SK-N-MC (cell line): ENCODE results near the gene MYH9.
"Not testable (repeated sequence)": the region's sequence is repeated elsewhere in the genome, so short reads cannot be mapped to it uniquely, and the experiment has no call there.

Experiments used
- DNase-seq: peaks from one replicate; pipeline ENCODE4 v3.0.0-alpha.2; 2011; ENCODE audit warnings: low read depth, low spot score
- H3K27ac ChIP-seq: fragments of 200-600 bp; sonication (generic); 2 replicates; pipeline ENCODE4 v1.5.1; 2016; ENCODE audit warnings: mixed run types
- H3K36me3 ChIP-seq: fragments of 200-600 bp; sonication (generic); 2 replicates; pipeline ENCODE4 v1.6.1; 2017; ENCODE audit warnings: antibody characterized with exemption, low read length, mixed read lengths; ENCODE audit not compliant: insufficient read depth
- H3K4me3 ChIP-seq: fragments of 200-600 bp; sonication (generic); 2 replicates; pipeline ENCODE4 v1.5.1; 2016
- H3K9ac ChIP-seq: fragments of 200-600 bp; sonication (generic); 2 replicates; pipeline ENCODE4 v1.8.0; 2017; ENCODE audit warnings: mixed run types, mixed read lengths; ENCODE audit not compliant: insufficient read length
- H3K9me3 ChIP-seq: fragments of 200-600 bp; sonication (generic); 2 replicates; pipeline ENCODE4 v1.6.1; 2017; ENCODE audit warnings: low read depth, mild to moderate bottlenecking, antibody characterized with exemption, low read length, moderate library complexity, mixed read lengths
- EZH2 ChIP-seq: fragments of 200-600 bp; sonication (generic); IDR thresholded peaks from one replicate; pipeline ENCODE4 v1.6.1; 2017; ENCODE audit warnings: antibody characterized with exemption
- FOXP2 ChIP-seq: optimal IDR thresholded peaks from 2 replicates; pipeline ENCODE3; 2011; ENCODE audit warnings: mild to moderate bottlenecking, moderate library complexity; ENCODE audit not compliant: insufficient read depth; ENCODE audit errors: extremely low read length, control extremely low read depth
- POLR2AphosphoS5 ChIP-seq: IDR thresholded peaks from 2 replicates; pipeline ENCODE4 v1.6.1; 2012; ENCODE audit warnings: mild to moderate bottlenecking, low read depth, low read length, borderline replicate concordance

Gene MYH9

DNA sequence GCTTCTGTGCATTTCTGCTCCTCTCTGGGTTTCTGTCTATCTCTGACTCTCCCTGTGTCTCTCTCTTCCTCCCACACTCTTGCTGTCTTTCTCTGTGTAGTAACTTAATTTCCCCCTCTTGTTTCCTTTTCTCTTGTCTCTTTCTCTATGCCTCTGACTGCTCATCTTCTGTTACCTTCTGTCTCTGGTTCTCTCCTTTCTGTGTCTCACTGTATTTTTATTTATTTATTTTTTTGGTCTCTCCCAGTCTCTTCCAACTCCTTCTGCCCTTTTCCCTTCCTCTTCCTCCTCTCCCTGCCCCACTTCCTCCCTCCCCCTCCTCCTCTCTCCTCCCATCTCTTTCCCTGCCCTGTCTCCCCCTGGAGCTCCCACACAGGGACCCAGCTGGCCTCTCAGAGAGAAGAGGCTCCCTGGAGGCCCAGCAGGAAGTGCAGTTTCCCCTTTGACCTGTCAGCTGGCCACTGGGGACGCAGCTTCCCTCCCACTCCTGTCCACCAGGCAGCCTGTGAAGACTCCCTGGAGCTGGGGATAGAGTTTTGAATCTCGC, 38.3 kb upstream of the MYH9 start:
- no peak overlapping the region for H3K27ac ChIP-seq
- DNase-seq = no peak
- TF ChIP-seq EZH2 (no peak), POLR2AphosphoS5 (no peak), FOXP2 (no peak)
- H3K4me3 ChIP-seq = no peak overlapping the region
- H3K9me3 ChIP-seq = no peaks in the 10 kb centered on the region
- H3K9ac ChIP-seq = no peak overlapping the region
- no peaks in the 10 kb centered on the region for H3K36me3 ChIP-seq

DNA sequence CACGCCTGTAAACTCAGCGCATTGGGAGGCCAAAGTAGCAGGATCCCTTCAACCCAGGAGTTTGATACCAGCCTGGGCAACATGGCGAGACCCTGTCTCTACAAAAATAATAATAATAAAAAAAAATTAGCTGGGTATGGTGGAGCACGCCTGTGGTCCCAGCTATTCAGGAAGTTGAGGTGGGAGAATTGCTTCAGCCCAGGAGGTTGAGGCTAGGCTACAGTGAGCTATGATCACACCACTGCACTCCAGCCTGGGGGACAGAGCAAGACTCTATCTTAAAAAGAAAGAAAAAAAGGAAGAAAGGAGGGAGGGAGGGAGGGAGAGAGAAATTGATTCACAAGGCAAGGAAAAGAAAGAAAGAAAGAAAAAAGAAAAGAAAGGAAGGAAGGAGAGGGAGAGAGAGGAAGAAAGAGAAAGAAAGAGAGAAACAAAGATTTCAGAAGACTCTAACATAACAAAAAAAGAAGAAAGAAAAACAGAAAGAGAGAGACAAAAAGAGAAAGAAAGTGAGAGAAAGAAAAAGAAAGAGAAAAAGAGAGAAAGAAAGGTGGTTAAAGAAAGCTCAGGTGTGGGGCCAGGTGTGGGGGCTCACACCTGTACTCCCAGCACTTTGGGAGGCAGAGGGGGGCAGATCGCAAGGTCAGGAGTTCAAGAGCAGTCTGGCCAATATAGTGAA, 37.3 kb upstream of the MYH9 start:
- Histone ChIP-seq H3K9me3 (no peaks in the 10 kb centered on the region), H3K9ac (no peak overlapping the region), H3K4me3 (no peak overlapping the region), H3K36me3 (no peaks in the 10 kb centered on the region), H3K27ac (no peak overlapping the region)
- TF ChIP-seq FOXP2 = no peak
- TF ChIP-seq EZH2 = no peak
- TF ChIP-seq POLR2AphosphoS5 = no peak
- DNase-seq = no peak

DNA sequence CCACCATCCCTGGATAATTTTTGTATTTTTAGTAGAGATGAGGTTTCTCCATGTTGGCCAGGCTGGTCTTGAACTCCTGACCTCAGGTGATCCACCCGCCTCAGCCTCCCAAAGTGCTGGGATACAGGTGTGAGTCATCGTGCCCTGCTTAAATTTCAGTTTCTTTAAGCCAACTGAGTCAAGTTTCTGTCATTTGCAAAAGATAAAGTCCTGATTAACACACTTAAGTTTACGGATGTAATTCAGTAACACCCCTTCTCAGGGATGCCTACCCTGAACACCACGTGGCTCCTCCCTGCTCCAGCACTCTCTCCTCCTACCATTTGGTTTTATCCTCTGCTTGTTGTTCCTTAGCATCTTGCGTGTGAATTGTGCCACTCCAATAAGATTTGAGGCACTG, 36.7 kb upstream of the MYH9 start:
- not testable (repeated sequence) for H3K36me3 ChIP-seq, H3K9me3 ChIP-seq, DNase-seq, H3K9ac ChIP-seq, H3K27ac ChIP-seq, H3K4me3 ChIP-seq

DNA sequence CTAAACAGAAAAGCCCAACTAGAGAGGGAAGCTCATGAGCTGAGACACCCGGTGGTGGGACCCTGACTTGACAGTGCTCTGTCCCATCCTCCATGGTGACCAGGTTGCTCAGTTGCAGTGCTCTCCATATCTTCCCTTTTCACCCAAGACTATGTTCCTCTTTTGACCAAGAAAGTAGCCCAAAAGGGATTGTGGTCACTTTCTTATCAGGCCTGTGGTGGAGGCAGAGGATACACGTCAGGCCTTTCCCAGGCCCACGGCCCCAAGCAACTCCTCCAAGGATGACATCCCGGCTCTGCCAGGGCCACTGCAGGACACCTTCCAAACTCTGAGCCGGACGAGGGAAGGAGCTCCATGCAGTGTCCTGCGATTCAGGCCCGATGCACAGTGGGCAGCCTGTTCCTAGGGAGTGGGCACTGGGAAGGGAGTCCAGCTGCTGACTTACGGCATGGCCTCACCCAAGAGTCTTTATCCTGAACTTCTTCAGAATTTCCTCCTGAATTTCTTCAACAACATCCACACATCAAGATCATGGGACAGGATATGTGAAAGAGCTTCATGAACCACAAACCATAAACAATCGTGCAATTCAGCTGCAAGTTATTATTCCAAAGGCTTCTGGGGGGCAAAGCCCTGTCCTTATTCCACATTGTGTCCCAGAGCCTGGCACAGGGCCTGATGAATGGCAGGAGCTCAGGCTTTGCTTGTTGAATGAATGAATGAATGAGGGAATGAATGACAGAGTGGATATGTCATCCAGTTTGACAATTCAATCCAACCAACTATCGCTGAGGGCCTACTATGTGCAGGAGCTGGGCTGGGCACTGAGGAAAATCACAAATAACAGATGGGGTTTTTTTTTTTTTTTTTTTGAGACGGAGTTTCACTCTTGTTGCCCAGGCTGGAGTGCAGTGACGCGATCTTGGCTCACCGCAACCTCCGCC, 36.0 kb upstream of the MYH9 start:
- no peak overlapping the region for H3K4me3 ChIP-seq
- DNase-seq = no peak
- H3K9ac ChIP-seq = no peak overlapping the region
- no peak overlapping the region for H3K27ac ChIP-seq
- no peaks in the 10 kb centered on the region for H3K36me3 ChIP-seq
- TF ChIP-seq EZH2 (no peak), POLR2AphosphoS5 (no peak), FOXP2 (no peak)
- no peaks in the 10 kb centered on the region for H3K9me3 ChIP-seq

DNA sequence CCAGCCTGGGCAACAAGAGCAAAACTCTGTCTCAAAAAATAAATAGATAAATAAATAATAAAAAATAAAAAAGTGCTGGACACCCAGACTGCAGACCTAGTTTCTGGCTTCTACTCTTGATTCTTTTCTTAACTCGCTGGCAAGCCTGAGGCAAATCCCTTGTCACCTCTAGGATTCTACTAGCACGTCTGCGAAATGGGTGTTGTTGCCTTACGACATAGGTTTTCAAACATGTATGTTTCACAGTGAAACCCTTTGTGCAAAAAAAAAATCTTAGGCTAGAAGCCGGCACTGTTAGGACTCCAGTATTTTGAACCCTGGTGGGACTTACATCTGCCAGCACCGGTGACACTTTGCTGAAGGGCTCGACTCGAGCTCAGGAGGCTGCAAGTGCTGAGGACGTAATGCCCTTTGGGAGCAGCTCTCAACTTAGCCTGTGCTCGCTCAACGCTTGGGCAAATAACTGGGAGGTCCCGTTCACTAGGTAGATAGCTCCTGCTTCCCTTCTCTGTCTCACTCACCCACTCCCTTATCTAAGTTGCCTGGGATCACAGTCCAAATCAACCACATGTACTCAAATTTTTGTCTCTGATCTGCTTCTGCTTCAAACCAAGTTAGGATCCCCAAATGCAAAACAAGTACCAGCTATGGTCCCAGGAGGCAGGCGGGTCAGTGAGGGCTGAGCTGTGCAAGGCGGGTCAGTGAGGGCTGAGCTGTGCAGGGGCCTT, 34.7 kb upstream of the MYH9 start:
- H3K9ac ChIP-seq = no peak overlapping the region
- no peaks in the 10 kb centered on the region for H3K9me3 ChIP-seq
- TF ChIP-seq EZH2 (no peak), FOXP2 (no peak), POLR2AphosphoS5 (no peak)
- DNase-seq = no peak
- no peak overlapping the region for H3K4me3 ChIP-seq
- no peak overlapping the region for H3K27ac ChIP-seq
- H3K36me3 ChIP-seq = no peaks in the 10 kb centered on the region

DNA sequence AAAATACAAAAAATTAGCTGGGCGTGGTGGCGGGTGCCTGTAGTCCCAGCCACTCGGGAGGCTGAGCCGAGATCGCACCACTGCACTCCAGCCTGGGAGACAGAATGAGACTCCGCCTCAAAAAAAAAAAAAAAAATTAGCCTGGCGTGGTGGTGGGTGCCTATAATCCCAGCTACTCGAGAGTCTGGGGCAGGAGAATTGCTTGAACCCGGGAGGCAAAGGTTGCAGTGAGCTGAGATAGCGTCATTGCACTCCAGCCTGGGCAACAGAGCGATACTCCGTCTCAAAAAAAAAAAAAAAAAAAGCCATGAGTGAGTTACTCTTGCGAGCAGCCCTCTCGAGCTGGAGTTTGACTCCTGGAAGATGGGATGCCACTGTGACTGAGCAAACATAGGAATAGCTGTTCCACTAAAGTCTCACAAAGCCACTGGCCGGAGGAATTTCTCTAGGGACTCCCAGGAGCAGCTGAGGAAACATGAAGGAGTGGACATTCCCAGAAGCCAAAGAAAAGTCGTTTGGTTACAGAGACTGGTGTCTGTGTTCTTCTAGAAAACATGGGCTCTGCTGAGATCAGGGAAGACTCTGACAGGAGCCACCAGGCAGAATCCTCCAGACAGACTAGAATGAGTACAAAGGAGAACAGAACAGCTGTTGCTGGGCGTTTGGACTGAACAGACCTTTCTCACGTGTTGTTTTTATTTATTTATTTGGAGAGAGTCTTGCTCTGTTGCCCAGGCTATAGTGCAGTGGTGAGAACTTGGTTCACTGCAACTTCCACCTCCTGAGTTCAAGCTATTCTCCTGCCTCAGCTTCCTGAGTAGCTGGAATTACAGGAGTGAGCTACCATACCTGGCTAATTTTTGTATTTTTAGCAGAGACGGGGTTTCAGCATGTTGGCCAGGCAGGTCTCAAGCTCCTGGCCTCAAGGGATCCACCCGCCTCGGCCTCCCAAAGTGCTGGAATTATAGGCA, 32.4 kb upstream of the MYH9 start:
- Histone ChIP-seq H3K27ac (no peak overlapping the region), H3K9ac (no peak overlapping the region)
- TF ChIP-seq EZH2 (no peak), FOXP2 (no peak), POLR2AphosphoS5 (no peak)

DNA sequence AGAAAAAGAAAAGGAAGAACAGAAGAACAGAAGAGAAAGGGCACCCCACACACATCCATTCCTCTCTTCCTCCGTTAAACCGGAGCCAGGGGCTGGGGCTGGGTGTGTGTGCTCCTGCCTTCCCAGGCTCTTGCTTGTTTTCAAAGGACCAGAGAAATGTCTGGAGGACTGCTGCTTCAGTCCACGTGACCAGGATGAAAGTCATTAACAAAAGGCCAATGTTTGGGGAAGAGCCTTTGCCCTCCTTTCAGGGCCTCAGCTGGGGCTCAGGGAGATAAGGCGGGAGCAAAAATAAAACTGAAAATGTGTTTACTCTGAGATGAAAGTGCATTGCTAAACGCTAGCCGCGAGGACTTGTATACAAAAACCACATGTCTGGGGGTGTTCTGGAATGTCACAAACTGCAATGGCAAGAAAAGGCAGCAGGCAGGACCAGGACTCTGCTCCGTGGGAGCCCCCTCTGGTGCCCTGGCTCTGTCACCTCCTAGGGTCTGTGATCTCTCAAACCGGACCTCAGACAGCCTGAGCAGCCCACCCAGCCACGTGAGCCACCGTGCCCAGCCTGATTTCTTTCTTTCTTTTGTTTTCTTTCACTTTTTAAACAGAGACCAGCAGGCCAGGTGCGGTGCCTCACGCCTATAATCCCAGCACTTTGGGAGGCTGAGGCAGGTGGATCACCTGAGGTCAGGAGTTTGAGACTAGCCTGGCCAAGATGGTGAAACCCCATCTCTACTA, 31.6 kb upstream of the MYH9 start:
- Histone ChIP-seq H3K4me3 (no peak overlapping the region), H3K9ac (no peak overlapping the region), H3K36me3 (no peaks in the 10 kb centered on the region), H3K27ac (no peak overlapping the region), H3K9me3 (no peaks in the 10 kb centered on the region)
- DNase-seq = no peak
- TF ChIP-seq POLR2AphosphoS5 = no peak
- TF ChIP-seq FOXP2 = no peak
- no peak for TF ChIP-seq EZH2

More for the DNA sequence above, 32.4 kb upstream of the MYH9 start:
- no peaks in the 10 kb centered on the region for H3K36me3 ChIP-seq
- DNase-seq = no peak
- no peaks in the 10 kb centered on the region for H3K9me3 ChIP-seq
- no peak overlapping the region for H3K4me3 ChIP-seq
